ENCODE results near the gene MRPL43.

DNA sequence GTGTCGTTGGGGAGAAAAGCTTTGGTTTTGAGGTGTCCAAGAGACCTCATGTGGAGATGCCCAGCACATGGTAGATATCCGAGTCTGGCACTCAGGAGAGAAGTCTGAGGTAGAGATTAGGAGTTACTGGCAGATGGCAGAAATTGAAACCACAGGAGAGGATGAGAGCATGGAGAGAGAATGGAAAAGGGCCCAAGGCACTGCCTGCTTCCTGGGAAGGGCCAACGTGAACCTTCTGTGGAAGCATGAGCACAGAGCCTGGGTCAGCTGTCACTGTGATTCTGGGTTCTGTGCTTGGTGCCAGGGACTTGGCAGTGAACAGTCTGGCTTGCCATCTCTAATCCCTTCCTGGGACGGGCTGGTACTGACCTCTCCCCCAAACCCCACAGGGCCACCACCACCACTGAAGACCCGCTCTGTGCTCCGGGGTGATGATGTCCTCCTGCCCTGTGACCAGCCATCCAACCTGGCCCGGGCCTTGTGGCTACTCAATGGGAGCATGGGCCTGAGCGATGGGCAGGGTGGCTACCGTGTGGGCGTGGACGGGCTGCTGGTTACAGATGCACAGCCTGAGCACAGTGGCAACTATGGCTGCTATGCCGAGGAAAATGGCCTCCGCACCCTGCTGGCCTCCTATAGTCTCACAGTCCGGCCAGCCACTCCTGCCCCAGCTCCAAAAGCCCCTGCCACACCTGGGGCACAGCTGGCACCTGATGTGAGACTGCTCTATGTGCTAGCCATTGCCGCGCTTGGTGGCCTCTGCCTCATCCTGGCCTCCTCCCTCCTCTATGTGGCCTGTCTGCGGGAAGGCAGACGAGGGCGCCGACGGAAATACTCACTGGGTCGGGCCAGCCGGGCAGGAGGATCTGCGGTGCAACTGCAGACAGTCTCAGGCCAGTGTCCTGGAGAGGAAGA lies 4.1 kb downstream of the MRPL43 start:
- TF ChIP-seq CTCF (IDR thresholded peaks at IDR 0.05 in 2 of 3, conservative IDR thresholded peaks at IDR 0.05 in 1 of 3; ENCODE audit: borderline replicate concordance in 1 of 3, insufficient read depth in 1 of 3, low read depth in 2 of 3, low read length in 2 of 3) (no peak), ZNF274 (IDR thresholded peaks at IDR 0.05; ENCODE audit: low read depth, low read length) (no peak), POLR2AphosphoS5 (IDR thresholded peaks at IDR 0.05; ENCODE audit: low read depth, low read length) (no peak), EZH2 (IDR thresholded peaks at IDR 0.05) (no peak), RAD21 (IDR thresholded peaks at IDR 0.05; ENCODE audit: low read depth) (no peak), POLR2A (IDR thresholded peaks at IDR 0.05; ENCODE audit: borderline replicate concordance, extremely low read depth, insufficient read depth, insufficient read length) (no peak)

Data from HCT116 (cell line).